Esophagus muscularis mucosa (tissue), 3 donors: ENCODE measurements around the gene CTNNA3.

Experiments used
- CTCF ChIP-seq, 3 experiments: fragments of 200-600 bp in 2 of 3; fragments of 450-650 bp in 1 of 3; sonication (generic) in 2 of 3; IDR thresholded peaks; one replicate each; pipeline ENCODE4 v1.5.1; 2017 to 2019; ENCODE audit warnings: antibody characterized with exemption in 3 of 3, mild to moderate bottlenecking in 2 of 3, moderate library complexity in 1 of 3
- POLR2A ChIP-seq: fragments of 450-650 bp; IDR thresholded peaks from one replicate; pipeline ENCODE4 v1.6.1; 2017; ENCODE audit warnings: antibody characterized with exemption, moderate library complexity, mild to moderate bottlenecking, low read depth
- POLR2AphosphoS5 ChIP-seq, 2 donors: sonication (generic); formaldehyde crosslinking; IDR thresholded peaks; one replicate each; pipeline ENCODE4 v1.6.1; 2017; ENCODE audit warnings: antibody characterized with exemption in 2 of 2

GRCh38 chr10:66049335-66049734 lies 1646.7 kb downstream of the CTNNA3 start:
- TF ChIP-seq CTCF (IDR thresholded peaks at IDR 0.05) (no peak), POLR2AphosphoS5 (IDR thresholded peaks at IDR 0.05) (no peak), POLR2A (no peak)
